ENCODE measurements around the gene ANKRD52. TPM values are rescaled to one million over a fixed set of nuclear protein-coding genes. Genes with fewer than 3 reads are reported as not detected.

The ANKRD52 gene
- total and polyA plus RNA-seq, 10 of the 15 experiments (the other 5 are each of a cell fraction or from before 2014, with no cell fraction given): 0.90 to 55.3 (median 16.1) TPM

DNA sequence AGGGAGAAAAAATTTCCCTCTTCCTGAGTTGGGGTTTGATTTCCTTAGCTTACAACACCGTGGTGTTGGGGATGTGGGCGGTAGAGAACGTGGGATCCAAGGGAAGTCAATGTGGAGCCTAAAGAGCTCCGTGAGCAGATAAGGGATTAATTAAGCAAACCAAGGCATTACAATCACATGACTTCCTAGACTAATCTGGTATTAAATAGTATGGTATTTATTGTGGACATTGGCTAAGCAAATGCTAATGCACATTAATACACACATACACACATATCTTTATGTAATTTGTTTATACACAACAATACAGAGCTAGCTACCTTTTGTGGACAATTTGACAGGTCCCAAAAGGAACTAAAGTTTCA is 35.7 kb downstream of the ANKRD52 start:
- Histone ChIP-seq H3K9ac (ENCODE audit: control insufficient read depth, insufficient read depth, low read length) (peak overlapping the region; percentile 95), H3K27ac (ENCODE audit: control insufficient read depth, insufficient read depth) (peak overlapping the region; percentile 96), H3K4me2 (ENCODE audit: control insufficient read depth, insufficient read depth) (peak overlapping the region; percentile 96), H3K79me2 (ENCODE audit: control insufficient read depth, insufficient read depth, low read length) (peaks cover 30% of the 10 kb centered on the region), H2AFZ (ENCODE audit: control insufficient read depth, low read depth, low read length) (peak overlapping the region; percentile 96), H3K36me3 (ENCODE audit: control insufficient read depth in 2 of 2, insufficient read depth in 2 of 2, low read length in 1 of 2) (peaks cover 0 to 2% of the 10 kb centered on the region in 2 experiments; a peak in 1 of 4 replicates), H3K9me3 (replicated peaks; ENCODE audit: control insufficient read depth, insufficient read depth, low read length) (no peaks in the 10 kb centered on the region; the same call in 2 of the 3 replicates), H4K20me1 (ENCODE audit: control insufficient read depth, insufficient read depth) (no peaks in the 10 kb centered on the region), H3K27me3 (replicated peaks in 1 of 2; ENCODE audit: control insufficient read depth in 2 of 2, insufficient read depth in 2 of 2, low read length in 1 of 2) (no peaks in the 10 kb centered on the region), H3K4me3 (peak overlapping the region; percentile 91), H3K4me1 (ENCODE audit: control insufficient read depth, insufficient read depth, low read length) (0 out of 2 replicates have a peak, but pooled peaks cover 3% of the 10 kb centered on the region)
- ChIA-PET RAD21 (ENCODE audit: unreplicated experiment) (interaction anchor here (0.6 to 3.5 kb wide), 21 partner anchors 11 to 484 kb away, joined by 3 to 41 read pairs (median 7); partner anchors contain the start of genes ANKRD52, CNPY2, COQ10A and ESYT1), POLR2A (interaction anchor here (0.6 to 4.0 kb wide), 27 partner anchors 9 to 505 kb away, joined by 3 to 68 read pairs (median 5); partner anchors contain the start of genes ANKRD52, CNPY2, COQ10A and ESYT1), CTCF (interaction anchor here (0.7 to 4.2 kb wide), 30 partner anchors 12 to 484 kb away, joined by 3 to 107 read pairs (median 6); partner anchors contain the start of genes ANKRD52, CNPY2, COQ10A and ESYT1), SMC1A (ENCODE audit: uncharacterized antibody, unreplicated experiment) (interaction anchor here (0.8 to 3.4 kb wide), 15 partner anchors 15 to 410 kb away, joined by 3 to 33 read pairs (median 5); partner anchors contain the start of genes ANKRD52, ESYT1, ORMDL2 and SMARCC2)
- in situ Hi-C loops (cut with MboI) (no loop called here), intact Hi-C loops (cut with micrococcal nuclease; ENCODE audit: unreplicated experiment) (no loop called here)
- ATAC-seq (no peak), FAIRE-seq (no peak), DNase-seq (ENCODE audit: low read depth, low spot score) (no peak)
- WGBS (ENCODE audit: insufficient coverage, insufficient replicate concordance, low lambda C conversion rate, missing lambda C conversion rate): 9% methylated on average over 4 of the region's 4 CpGs
- no peak for TF ChIP-seq ASH2L (IDR thresholded peaks at IDR 0.05; ENCODE audit: borderline replicate concordance, low read depth)
- TF ChIP-seq MTA2 (IDR thresholded peaks at IDR 0.05; ENCODE audit: low read depth): no peak
- no peak for TF ChIP-seq MEF2B (IDR thresholded peaks at IDR 0.05; ENCODE audit: partially characterized antibody, poor library complexity, severe bottlenecking)
- TF ChIP-seq MYC (IDR thresholded peaks at IDR 0.05; ENCODE audit: insufficient read depth, insufficient read length, insufficient replicate concordance, low read length, severe bottlenecking): no peak
- no peak for TF ChIP-seq RUNX3 (IDR thresholded peaks at IDR 0.05; ENCODE audit: low read length)
- TF ChIP-seq, protein P1, sequence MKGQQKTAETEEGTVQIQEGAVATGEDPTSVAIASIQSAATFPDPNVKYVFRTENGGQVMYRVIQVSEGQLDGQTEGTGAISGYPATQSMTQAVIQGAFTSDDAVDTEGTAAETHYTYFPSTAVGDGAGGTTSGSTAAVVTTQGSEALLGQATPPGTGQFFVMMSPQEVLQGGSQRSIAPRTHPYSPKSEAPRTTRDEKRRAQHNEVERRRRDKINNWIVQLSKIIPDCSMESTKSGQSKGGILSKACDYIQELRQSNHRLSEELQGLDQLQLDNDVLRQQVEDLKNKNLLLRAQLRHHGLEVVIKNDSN (IDR thresholded peaks at IDR 0.05; ENCODE audit: borderline replicate concordance, extremely low read length, insufficient read depth, low read depth, low read length): no peak
- no peak for TF ChIP-seq IKZF1 (conservative IDR thresholded peaks at IDR 0.05)
- TF ChIP-seq YY1 (IDR thresholded peaks at IDR 0.05; ENCODE audit: low read depth, low read length): no peak
- no TSS peak for BruUV-seq (replicated peaks)

Measured in GM12878 (cell line).